OCI-LY1 (cell line): Measurements from ENCODE around the gene SPATS2L.

ENCODE experiments used
- CTCF ChIP-seq: fragments of 200-600 bp; sonication (generic), shearing (Covaris generic); IDR thresholded peaks from 2 replicates; pipeline ENCODE4 v1.5.1; 2017; ENCODE audit warnings: mild to moderate bottlenecking, antibody characterized with exemption, low read length, moderate library complexity, mixed read lengths
- EZH2 ChIP-seq: fragments of 200-600 bp; sonication (generic), shearing (Covaris generic); IDR thresholded peaks from 2 replicates; pipeline ENCODE4 v1.8.0; 2017; ENCODE audit warnings: borderline replicate concordance, mixed run types, mild to moderate bottlenecking, antibody characterized with exemption, low read length, moderate library complexity, mixed read lengths

- TF ChIP-seq CTCF (no peak), EZH2 (no peak)
These were observed 56.8 kb downstream of the SPATS2L start for GRCh38 chr2:200363279-200363678.
